Spleen (tissue), 11 donors: ENCODE measurements around the gene SH2D3C. TPM values are rescaled to one million over a fixed set of nuclear protein-coding genes. Genes with fewer than 3 reads are reported as not detected.

Experiments
- DNase-seq: peaks from one replicate; pipeline ENCODE4 v3.0.0-alpha.2; 2020
- H3K27ac ChIP-seq, 8 donors: fragments of 200-600 bp; sonication (generic) in 7 of 8; 1 replicate in 4 of 8; 2 replicates in 4 of 8; pipeline versions ENCODE4 v1.5.0 to v1.8.0; 2016 to 2021; ENCODE audit warnings: inconsistent platforms in 4 of 8, mild to moderate bottlenecking in 4 of 8, moderate library complexity in 1 of 8
- H3K27me3 ChIP-seq, 7 donors: fragments of 200-600 bp; sonication (generic) in 6 of 7; replicated peaks in 1 of 7; 1 replicate in 4 of 7; 2 replicates in 3 of 7; pipeline versions ENCODE4 v1.5.0 to v1.8.0; 2016 to 2021; ENCODE audit warnings: inconsistent platforms in 3 of 7, mild to moderate bottlenecking in 1 of 7
- H3K36me3 ChIP-seq, 6 donors: fragments of 200-600 bp; sonication (generic) in 5 of 6; 1 replicate in 4 of 6; 2 replicates in 2 of 6; pipeline versions ENCODE4 v1.5.0 to v1.8.0; 2016 to 2021; ENCODE audit warnings: inconsistent platforms in 2 of 6
- H3K4me1 ChIP-seq, 6 donors: fragments of 200-600 bp; sonication (generic) in 5 of 6; 1 replicate in 3 of 6; 2 replicates in 3 of 6; pipeline versions ENCODE4 v1.5.0 to v1.8.0; 2016 to 2021; ENCODE audit warnings: inconsistent platforms in 3 of 6
- H3K4me3 ChIP-seq, 8 donors: fragments of 200-600 bp; sonication (generic) in 7 of 8; 1 replicate in 4 of 8; 2 replicates in 4 of 8; pipeline versions ENCODE4 v1.5.0 to v1.8.0; 2016 to 2021; ENCODE audit warnings: inconsistent platforms in 4 of 8, mild to moderate bottlenecking in 4 of 8, moderate library complexity in 2 of 8
- H3K9me3 ChIP-seq, 8 donors: fragments of 200-600 bp; sonication (generic) in 7 of 8; 1 replicate in 4 of 8; 2 replicates in 4 of 8; pipeline versions ENCODE4 v1.5.0 to v1.8.0; 2016 to 2021; ENCODE audit warnings: inconsistent platforms in 4 of 8
- CTCF ChIP-seq, 11 experiments: fragments of 200-600 bp in 7 of 11; fragments of 450-650 bp in 4 of 11; sonication (generic) in 4 of 11; IDR thresholded peaks in 8 of 11; conservative IDR thresholded peaks in 3 of 11; 1 replicate in 7 of 11; 2 replicates in 4 of 11; pipeline versions ENCODE4 v1.4.0 to v1.8.0; 2016 to 2021; ENCODE audit warnings: antibody characterized with exemption in 11 of 11, inconsistent platforms in 4 of 11, mild to moderate bottlenecking in 1 of 11
- POLR2A ChIP-seq, 3 donors: fragments of 450-650 bp; IDR thresholded peaks; one replicate each; pipeline ENCODE4 v1.5.1; 2017; ENCODE audit warnings: antibody characterized with exemption in 3 of 3, mild to moderate bottlenecking in 1 of 3
- POLR2AphosphoS5 ChIP-seq, 3 donors: sonication (generic); formaldehyde crosslinking; IDR thresholded peaks; one replicate each; pipeline ENCODE4 v1.5.1; 2017; ENCODE audit warnings: antibody characterized with exemption in 3 of 3
- WGBS, 5 donors: extraction: QIAGEN DNeasy Blood & Tissue Kit in 3 of 5; methylation state at CpG; one replicate each; pipeline versions ENCODE4 v1.1.5 to v1.1.7; 2013 to 2018; 5-methylcytosine and 5-hydroxymethylcytosine counted together
- intact Hi-C: fragments of 100-400 bp; cut with DNase I; formaldehyde crosslinking; loops from one replicate; pipeline ENCODE4 v1.15.0; 2023; ENCODE audit warnings: low total_unique reads
- polyA plus RNA-seq, 3 donors: library from polyadenylated mRNA; stranded (reverse); fragments of 200-250 nt; gene quantifications; one replicate each; pipeline ENCODE4 v1.2.1, GENCODE V29; 2013
- total RNA-seq, 7 donors: library from RNA; depleted of rRNA in 3 of 7; stranded (reverse); fragments of >200 nt in 3 of 7; fragmentation: NEBNext Ultra II Directional in 4 of 7; extraction: Animal tissue kit (Norgen Biotek cat#: 25700) in 4 of 7; gene quantifications; one replicate each; pipeline versions ENCODE4 v1.1.0 to v1.2.1, GENCODE V29; 2016 to 2021
- donor health status: healthy with polysubstance abuse.
- donor health status: DM: no; HTN: no; CAD: no; lungs with moderate emphysema.
- donor health status: DM: no; HTN: no; CAD: no.
- donor health status: Bipolar disorder and iron deficiency.
- donor health status: healthy.
- donor health status: DM: no; HTN: no; CAD: no.
- donor health status: DM: yes; HTN: yes; CAD: no.

Gene SH2D3C
- total and polyA plus RNA-seq, 10 donors = 27.0 to 85.4 (median 50.9) TPM

GRCh38 chr9:127707766-127708165 is 70.7 kb downstream of the SH2D3C start:
- no peaks in the 10 kb centered on the region for H3K27me3 ChIP-seq

GRCh38 chr9:127706836-127707241 is 71.6 kb downstream of the SH2D3C start, which contains the start of gene CFAP157:
Gene CFAP157, plus strand, starts transcription at chr9:127706988. Its CDS starts 44 bp downstream, at chr9:127707032.
- intact Hi-C loops = no loop called here
- TF ChIP-seq POLR2AphosphoS5 (IDR thresholded peaks at IDR 0.05) (peak in 1 of 3 donors; percentile 5), POLR2A (IDR thresholded peaks at IDR 0.05) (no peak), CTCF (IDR thresholded peaks at IDR 0.05 in 8 of 11, conservative IDR thresholded peaks at IDR 0.05 in 3 of 11) (no peak)
- 55 to 78% (median 73%) methylated on average over 11 of the region's 11 CpGs for WGBS, 5 donors
- Histone ChIP-seq H3K4me3 (no peak within 1 kb of the TSS), H3K27me3 (no peaks in the 10 kb centered on the region), H3K4me1 (peaks cover 0 to 23% (median 16%) of the 10 kb centered on the region in 6 donors), H3K9me3 (no peaks in the 10 kb centered on the region), H3K27ac (no peak within 1 kb of the TSS), H3K36me3 (peaks cover 0 to 2% (median 0%) of the 10 kb centered on the region in 6 donors)
- DNase-seq = no peak

More at GRCh38 chr9:127707766-127708165, 70.7 kb downstream of the SH2D3C start:
- Histone ChIP-seq H3K36me3 (peaks cover 0 to 12% (median 0%) of the 10 kb centered on the region in 6 donors), H3K4me1 (peaks cover 0 to 29% (median 16%) of the 10 kb centered on the region in 6 donors), H3K27ac (no peak overlapping the region), H3K9me3 (no peaks in the 10 kb centered on the region), H3K4me3 (no peak overlapping the region)
- no peak for DNase-seq
- no peak for TF ChIP-seq POLR2AphosphoS5 (IDR thresholded peaks at IDR 0.05)
- TF ChIP-seq CTCF (IDR thresholded peaks at IDR 0.05 in 8 of 11, conservative IDR thresholded peaks at IDR 0.05 in 3 of 11) = peak in 4 of 11 experiments; percentile 8 to 24 (median 16)
- 43 to 67% (median 48%) methylated on average over 5 of the region's 5 CpGs for WGBS, 5 donors
- intact Hi-C loops = no loop called here

GRCh38 chr9:127705577-127706379 is 72.7 kb downstream of the SH2D3C start:
- Histone ChIP-seq H3K9me3 (no peaks in the 10 kb centered on the region), H3K27ac (no peak overlapping the region), H3K4me1 (peaks cover 0 to 14% (median 8%) of the 10 kb centered on the region in 6 donors), H3K27me3 (no peaks in the 10 kb centered on the region), H3K4me3 (no peak overlapping the region), H3K36me3 (no peaks in the 10 kb centered on the region)
- intact Hi-C loops = no loop called here
- DNase-seq = no peak
- TF ChIP-seq POLR2A (IDR thresholded peaks at IDR 0.05) (no peak), CTCF (IDR thresholded peaks at IDR 0.05 in 8 of 11, conservative IDR thresholded peaks at IDR 0.05 in 3 of 11) (no peak), POLR2AphosphoS5 (IDR thresholded peaks at IDR 0.05) (no peak)
- WGBS, 5 donors = 82 to 98% (median 88%) methylated on average over 10 to 12 of the region's 12 CpGs

DNA sequence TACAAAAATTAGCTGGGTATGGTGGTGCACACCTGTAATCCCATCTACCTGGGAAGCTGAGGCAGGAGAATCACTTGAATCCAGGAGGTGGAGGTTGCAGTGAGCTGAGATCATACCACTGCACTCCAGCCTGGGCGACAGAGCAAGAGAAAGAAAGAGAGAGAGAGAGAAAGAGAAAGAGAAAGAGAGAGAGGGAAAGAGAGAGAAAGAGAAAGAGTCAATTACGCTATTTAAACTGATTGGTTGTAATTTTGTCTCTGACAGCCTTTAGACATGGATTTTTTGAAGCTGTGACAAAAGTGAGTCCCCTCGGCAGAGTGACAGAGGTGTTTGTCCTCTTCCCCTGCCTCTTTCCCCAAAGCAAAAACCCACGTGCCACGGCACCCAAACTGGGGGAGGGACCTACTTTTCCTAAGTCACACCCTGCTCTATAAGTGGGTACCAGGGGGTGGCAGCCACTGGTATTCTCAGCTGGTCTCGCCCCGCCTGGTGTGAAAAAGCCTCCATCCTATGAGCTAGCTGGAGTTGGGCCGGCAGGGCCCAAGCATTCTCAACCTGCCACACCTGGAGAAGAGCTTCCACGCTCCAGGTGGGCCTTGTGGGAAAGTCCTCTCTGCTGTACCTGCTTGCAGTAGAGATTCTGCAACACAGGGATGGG is 75.0 kb downstream of the SH2D3C start:
- H3K27ac ChIP-seq = no peak overlapping the region
- TF ChIP-seq POLR2A (IDR thresholded peaks at IDR 0.05) = no peak
- no peak for TF ChIP-seq POLR2AphosphoS5 (IDR thresholded peaks at IDR 0.05)
- TF ChIP-seq CTCF (IDR thresholded peaks at IDR 0.05 in 8 of 11, conservative IDR thresholded peaks at IDR 0.05 in 3 of 11) = no peak
- no peaks in the 10 kb centered on the region for H3K36me3 ChIP-seq
- 72 to 80% (median 73%) methylated on average over 9 of the region's 9 CpGs for WGBS, 5 donors
- DNase-seq = no peak
- peaks cover 3 to 26% (median 10%) of the 10 kb centered on the region in 6 donors for H3K4me1 ChIP-seq
- no peaks in the 10 kb centered on the region for H3K27me3 ChIP-seq
- no peak overlapping the region for H3K4me3 ChIP-seq
- no peaks in the 10 kb centered on the region for H3K9me3 ChIP-seq
- intact Hi-C loops = no loop called here
